Left lung (tissue), 10 donors: ENCODE results near the gene SLC2A5. TPM values are rescaled to one million over a fixed set of nuclear protein-coding genes. Genes with fewer than 3 reads are reported as not detected.
"Not testable (repeated sequence)": the region's sequence is repeated elsewhere in the genome, so short reads cannot be mapped to it uniquely, and the experiment has no call there.

Source experiments
- ATAC-seq: fragments of 200-7000 bp; cut with Tn5 transposase; one replicate; pipeline ENCODE4 v1.9.1; 2020; ENCODE audit warnings: moderate library complexity
- DNase-seq, 4 donors: peaks; one replicate each; pipeline ENCODE4 v3.0.0-alpha.2; 2013 to 2020
- H3K27ac ChIP-seq, 2 donors: fragments of 200-600 bp; sonication (generic) in 1 of 2; one replicate each; pipeline versions ENCODE4 v1.5.0 to v1.8.0; 2020 to 2021
- H3K27me3 ChIP-seq, 2 donors: fragments of 200-600 bp; sonication (generic) in 1 of 2; one replicate each; pipeline versions ENCODE4 v1.5.0 to v1.8.0; 2020 to 2021
- H3K36me3 ChIP-seq, 2 donors: fragments of 200-600 bp; sonication (generic) in 1 of 2; one replicate each; pipeline versions ENCODE4 v1.5.0 to v1.8.0; 2020 to 2021
- H3K4me1 ChIP-seq, 2 donors: fragments of 200-600 bp; one replicate each; pipeline ENCODE4 v1.8.0; 2021
- H3K4me3 ChIP-seq, 2 donors: fragments of 200-600 bp; sonication (generic) in 1 of 2; one replicate each; pipeline versions ENCODE4 v1.5.0 to v1.8.0; 2020 to 2021; ENCODE audit warnings: mild to moderate bottlenecking in 1 of 2
- H3K9me3 ChIP-seq, 2 donors: fragments of 200-600 bp; sonication (generic) in 1 of 2; one replicate each; pipeline versions ENCODE4 v1.5.0 to v1.8.0; 2020 to 2021
- intact Hi-C, 2 donors: fragments of 100-400 bp; cut with DNase I; formaldehyde crosslinking; loops; one replicate each; pipeline versions ENCODE4 v1.11.2 to v1.14.2; 2022
- polyA plus RNA-seq, 6 donors: library from polyadenylated mRNA; unstranded; fragments of 120-200 nt; gene quantifications; one replicate each; pipeline ENCODE4 v1.2.1, GENCODE V29; 2013; ENCODE audit not compliant: insufficient read length in 6 of 6
- total RNA-seq, 2 donors: library from RNA; stranded (reverse); fragmentation: NEBNext Ultra II Directional; extraction: Animal tissue kit (Norgen Biotek cat#: 25700); gene quantifications; one replicate each; pipeline ENCODE4 v1.2.1, GENCODE V29; 2021
- TF ChIP-seq, protein P1 (sequence below), 2 donors: fragments of 200-600 bp; sonication (generic) in 1 of 2; IDR thresholded peaks; one replicate each; pipeline versions ENCODE4 v1.5.0 to v1.8.0; 2021; ENCODE audit warnings: antibody characterized with exemption in 2 of 2
- donor health status: DM: no; HTN: yes; CAD: no.
- donor health status: DM: no; HTN: no; CAD: no.

Gene SLC2A5
- total and polyA plus RNA-seq, 8 donors, result 0.52 to 1.6 (median 1.0) TPM

GRCh38 chr1:9028921-9029705 is 40.3 kb downstream of the SLC2A5 start:
- DNase-seq (peak in 2 of 4 donors; percentile 38 to 59), ATAC-seq (peak; percentile 37)
- H3K4me3 ChIP-seq, result no peak overlapping the region
- TF ChIP-seq, protein P1, sequence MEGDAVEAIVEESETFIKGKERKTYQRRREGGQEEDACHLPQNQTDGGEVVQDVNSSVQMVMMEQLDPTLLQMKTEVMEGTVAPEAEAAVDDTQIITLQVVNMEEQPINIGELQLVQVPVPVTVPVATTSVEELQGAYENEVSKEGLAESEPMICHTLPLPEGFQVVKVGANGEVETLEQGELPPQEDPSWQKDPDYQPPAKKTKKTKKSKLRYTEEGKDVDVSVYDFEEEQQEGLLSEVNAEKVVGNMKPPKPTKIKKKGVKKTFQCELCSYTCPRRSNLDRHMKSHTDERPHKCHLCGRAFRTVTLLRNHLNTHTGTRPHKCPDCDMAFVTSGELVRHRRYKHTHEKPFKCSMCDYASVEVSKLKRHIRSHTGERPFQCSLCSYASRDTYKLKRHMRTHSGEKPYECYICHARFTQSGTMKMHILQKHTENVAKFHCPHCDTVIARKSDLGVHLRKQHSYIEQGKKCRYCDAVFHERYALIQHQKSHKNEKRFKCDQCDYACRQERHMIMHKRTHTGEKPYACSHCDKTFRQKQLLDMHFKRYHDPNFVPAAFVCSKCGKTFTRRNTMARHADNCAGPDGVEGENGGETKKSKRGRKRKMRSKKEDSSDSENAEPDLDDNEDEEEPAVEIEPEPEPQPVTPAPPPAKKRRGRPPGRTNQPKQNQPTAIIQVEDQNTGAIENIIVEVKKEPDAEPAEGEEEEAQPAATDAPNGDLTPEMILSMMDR (IDR thresholded peaks at IDR 0.05), result no peak
- no peak overlapping the region for H3K27ac ChIP-seq
- intact Hi-C loops, result no loop called here
- H3K4me1 ChIP-seq, result no peaks in the 10 kb centered on the region
- H3K9me3 ChIP-seq, result peaks cover 0 to 15% of the 10 kb centered on the region in 2 donors
- H3K27me3 ChIP-seq, result no peaks in the 10 kb centered on the region
- H3K36me3 ChIP-seq, result no peaks in the 10 kb centered on the region

GRCh38 chr1:9027307-9027706 is 42.1 kb downstream of the SLC2A5 start:
- no peak for DNase-seq
- Histone ChIP-seq H3K27me3 (no peaks in the 10 kb centered on the region), H3K9me3 (peaks cover 0 to 15% of the 10 kb centered on the region in 2 donors), H3K4me3 (no peak overlapping the region), H3K4me1 (no peaks in the 10 kb centered on the region), H3K27ac (no peak overlapping the region), H3K36me3 (no peaks in the 10 kb centered on the region)
- no peak for ATAC-seq
- intact Hi-C loops, result no loop called here
- TF ChIP-seq, protein P1 (IDR thresholded peaks at IDR 0.05), result no peak

GRCh38 chr1:9025449-9025848 is 44.0 kb downstream of the SLC2A5 start:
- H3K4me1 ChIP-seq, result no peaks in the 10 kb centered on the region
- no peaks in the 10 kb centered on the region for H3K27me3 ChIP-seq
- no peak overlapping the region for H3K4me3 ChIP-seq
- TF ChIP-seq, protein P1 (IDR thresholded peaks at IDR 0.05), result no peak
- DNase-seq (no peak), ATAC-seq (no peak)
- intact Hi-C loops, result no loop called here
- H3K27ac ChIP-seq, result no peak overlapping the region
- H3K9me3 ChIP-seq, result no peaks in the 10 kb centered on the region
- no peaks in the 10 kb centered on the region for H3K36me3 ChIP-seq

- no peaks in the 10 kb centered on the region for H3K27me3 ChIP-seq
- no peaks in the 10 kb centered on the region for H3K9me3 ChIP-seq
- TF ChIP-seq, protein P1 (IDR thresholded peaks at IDR 0.05), result no peak
- DNase-seq (no peak), ATAC-seq (no peak)
- intact Hi-C loops, result no loop called here
- no peak overlapping the region for H3K27ac ChIP-seq
- H3K4me3 ChIP-seq, result no peak overlapping the region
- no peaks in the 10 kb centered on the region for H3K4me1 ChIP-seq
- no peaks in the 10 kb centered on the region for H3K36me3 ChIP-seq
These were observed 44.6 kb downstream of the SLC2A5 start for GRCh38 chr1:9024837-9025236.

DNA sequence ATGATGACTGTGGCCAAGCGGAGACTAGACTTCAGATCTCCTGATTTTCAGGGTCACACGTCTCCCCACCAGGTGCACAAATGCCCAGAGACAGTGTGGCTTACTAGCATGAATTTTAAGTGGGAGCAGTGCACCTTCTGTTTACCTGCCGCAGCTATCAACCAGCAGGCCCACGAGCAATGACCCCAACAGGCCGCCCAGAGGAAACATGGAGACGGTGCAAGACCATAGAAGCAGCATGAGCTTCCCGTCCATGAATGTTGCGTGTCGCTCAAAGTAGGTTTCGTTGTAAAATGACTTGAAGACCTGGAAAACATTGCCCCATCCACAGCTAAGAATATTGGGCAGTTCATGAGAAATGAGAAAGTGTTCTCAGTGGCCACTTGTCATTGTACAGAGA is 46.7 kb downstream of the SLC2A5 start:
- no peaks in the 10 kb centered on the region for H3K4me1 ChIP-seq
- no peak for ATAC-seq
- intact Hi-C loops, result no loop called here

DNA sequence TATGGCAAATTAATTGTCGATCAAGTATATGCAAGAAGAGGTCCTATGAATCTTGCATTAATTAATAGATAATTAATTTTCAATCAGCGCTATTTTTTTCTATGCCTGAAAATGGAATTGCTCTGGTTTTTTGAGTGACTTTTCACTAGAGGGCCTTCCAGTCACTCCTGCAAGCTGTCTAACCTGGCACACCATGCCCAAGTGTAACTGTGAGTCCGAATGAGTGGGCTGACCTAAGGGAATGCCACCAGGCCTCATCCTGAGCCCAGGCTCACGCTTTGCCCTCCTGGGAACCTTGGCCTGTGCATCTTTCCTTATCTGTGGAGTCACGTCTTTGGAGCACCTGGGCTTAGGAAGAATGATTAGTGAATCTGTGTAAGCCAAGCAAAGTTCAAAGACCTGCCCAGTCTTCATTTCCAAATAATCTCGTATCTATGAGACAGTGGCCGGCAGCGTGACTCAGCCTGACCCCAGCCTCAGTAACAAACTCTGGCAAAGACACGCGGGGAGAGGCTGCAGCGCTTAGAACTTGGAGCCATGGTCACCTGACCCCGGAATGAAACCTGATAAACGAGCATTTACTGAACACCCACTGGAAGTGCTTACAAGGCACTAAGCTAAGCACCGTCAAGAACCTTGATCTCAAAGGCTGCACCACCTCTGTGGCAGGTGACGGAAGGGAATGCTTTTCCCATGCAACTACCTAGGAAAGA is 47.3 kb downstream of the SLC2A5 start:
- H3K4me3 ChIP-seq, H3K4me1 ChIP-seq, H3K36me3 ChIP-seq, DNase-seq, H3K27ac ChIP-seq, intact Hi-C loops, H3K9me3 ChIP-seq, H3K27me3 ChIP-seq: not testable (repeated sequence)
- peak; percentile 83 for ATAC-seq

More for the DNA sequence above, 46.7 kb downstream of the SLC2A5 start:
- Histone ChIP-seq H3K27me3 (no peaks in the 10 kb centered on the region), H3K4me3 (no peak overlapping the region), H3K36me3 (no peaks in the 10 kb centered on the region), H3K27ac (no peak overlapping the region), H3K9me3 (no peaks in the 10 kb centered on the region)
- DNase-seq, result no peak
- TF ChIP-seq, protein P1 (IDR thresholded peaks at IDR 0.05), result no peak
